IPS-18a (cell line): ENCODE measurements around the gene PARP11.

Source experiments
- H3K27ac ChIP-seq: one replicate; pipeline ENCODE4 v1.5.1; 2013; ENCODE audit warnings: low read length
- H3K27me3 ChIP-seq: one replicate; pipeline ENCODE4 v1.6.1; 2013; ENCODE audit warnings: mild to moderate bottlenecking, low read length; ENCODE audit not compliant: control insufficient read depth, insufficient read depth
- H3K36me3 ChIP-seq: one replicate; pipeline ENCODE4 v1.6.1; 2013; ENCODE audit warnings: low read depth, low read length; ENCODE audit not compliant: control insufficient read depth
- H3K4me1 ChIP-seq: one replicate; pipeline ENCODE4 v1.6.1; 2013; ENCODE audit warnings: low read depth, low read length; ENCODE audit not compliant: control insufficient read depth
- H3K4me3 ChIP-seq: one replicate; pipeline ENCODE4 v1.5.1; 2013; ENCODE audit warnings: low read length
- H3K9ac ChIP-seq: one replicate; pipeline ENCODE4 v1.6.1; 2013; ENCODE audit warnings: mild to moderate bottlenecking, low read length, moderate library complexity
- H3K9me3 ChIP-seq: one replicate; pipeline ENCODE4 v1.6.1; 2013; ENCODE audit warnings: low read depth, low read length; ENCODE audit not compliant: control insufficient read depth

Gene PARP11

GRCh38 chr12:3872800-3873636, at the start of gene PARP11:
PARP11 (minus strand) TSS chr12:3873399; CDS start chr12:3873229, 170 bp downstream.
- Histone ChIP-seq H3K36me3 (no peaks in the 10 kb centered on the region), H3K9ac (peak within 1 kb of the TSS; percentile 85), H3K27me3 (no peaks in the 10 kb centered on the region), H3K4me1 (peaks cover 10% of the 10 kb centered on the region), H3K9me3 (no peaks in the 10 kb centered on the region), H3K27ac (peak within 1 kb of the TSS; percentile 59), H3K4me3 (peak within 1 kb of the TSS; percentile 98)

GRCh38 chr12:3922033-3922432, 48.8 kb upstream of the PARP11 start:
- H3K27ac ChIP-seq: no peak overlapping the region
- H3K9ac ChIP-seq: no peak overlapping the region
- H3K36me3 ChIP-seq: no peaks in the 10 kb centered on the region
- H3K9me3 ChIP-seq: no peaks in the 10 kb centered on the region
- H3K4me3 ChIP-seq: no peak overlapping the region
- H3K27me3 ChIP-seq: peaks cover 5% of the 10 kb centered on the region
- H3K4me1 ChIP-seq: peaks cover 9% of the 10 kb centered on the region

GRCh38 chr12:3921526-3921925, 48.3 kb upstream of the PARP11 start:
- H3K9ac ChIP-seq: no peak overlapping the region
- no peak overlapping the region for H3K4me3 ChIP-seq
- no peaks in the 10 kb centered on the region for H3K9me3 ChIP-seq
- no peaks in the 10 kb centered on the region for H3K36me3 ChIP-seq
- peaks cover 9% of the 10 kb centered on the region for H3K4me1 ChIP-seq
- no peak overlapping the region for H3K27ac ChIP-seq
- peaks cover 5% of the 10 kb centered on the region for H3K27me3 ChIP-seq

GRCh38 chr12:3921151-3921471, 47.9 kb upstream of the PARP11 start:
- Histone ChIP-seq H3K4me3 (no peak overlapping the region), H3K27ac (no peak overlapping the region), H3K36me3 (no peaks in the 10 kb centered on the region), H3K9ac (no peak overlapping the region), H3K9me3 (no peaks in the 10 kb centered on the region), H3K4me1 (peaks cover 9% of the 10 kb centered on the region), H3K27me3 (peaks cover 5% of the 10 kb centered on the region)

- Histone ChIP-seq H3K27me3 (peaks cover 5% of the 10 kb centered on the region), H3K9me3 (no peaks in the 10 kb centered on the region)
Observed at GRCh38 chr12:3920351-3921150, 47.4 kb upstream of the PARP11 start.

GRCh38 chr12:3913278-3913677, 40.1 kb upstream of the PARP11 start:
- Histone ChIP-seq H3K4me1 (peaks cover 12% of the 10 kb centered on the region), H3K27ac (no peak overlapping the region), H3K9ac (no peak overlapping the region), H3K4me3 (peak overlapping the region; percentile 8), H3K36me3 (no peaks in the 10 kb centered on the region), H3K9me3 (peaks cover 4% of the 10 kb centered on the region), H3K27me3 (no peaks in the 10 kb centered on the region)

More at GRCh38 chr12:3920351-3921150, 47.4 kb upstream of the PARP11 start:
- Histone ChIP-seq H3K4me1 (peaks cover 9% of the 10 kb centered on the region), H3K4me3 (no peak overlapping the region), H3K27ac (no peak overlapping the region), H3K36me3 (no peaks in the 10 kb centered on the region), H3K9ac (no peak overlapping the region)

GRCh38 chr12:3912863-3913262, 39.7 kb upstream of the PARP11 start:
- Histone ChIP-seq H3K27ac (no peak overlapping the region), H3K36me3 (no peaks in the 10 kb centered on the region), H3K4me3 (no peak overlapping the region), H3K4me1 (peaks cover 13% of the 10 kb centered on the region), H3K9ac (no peak overlapping the region), H3K27me3 (no peaks in the 10 kb centered on the region), H3K9me3 (peaks cover 4% of the 10 kb centered on the region)

- Histone ChIP-seq H3K36me3 (no peaks in the 10 kb centered on the region), H3K27ac (no peak overlapping the region), H3K9ac (no peak overlapping the region), H3K4me1 (peaks cover 13% of the 10 kb centered on the region), H3K9me3 (peaks cover 4% of the 10 kb centered on the region), H3K27me3 (no peaks in the 10 kb centered on the region), H3K4me3 (no peak overlapping the region)
Observed at GRCh38 chr12:3911409-3911808, 38.2 kb upstream of the PARP11 start.

- H3K36me3 ChIP-seq: no peaks in the 10 kb centered on the region
- no peaks in the 10 kb centered on the region for H3K9me3 ChIP-seq
- no peak overlapping the region for H3K4me3 ChIP-seq
- peaks cover 6% of the 10 kb centered on the region for H3K4me1 ChIP-seq
- H3K27ac ChIP-seq: no peak overlapping the region
- no peak overlapping the region for H3K9ac ChIP-seq
- H3K27me3 ChIP-seq: no peaks in the 10 kb centered on the region
Observed at GRCh38 chr12:3905664-3906063, 32.5 kb upstream of the PARP11 start.

- no peaks in the 10 kb centered on the region for H3K36me3 ChIP-seq
- no peak overlapping the region for H3K9ac ChIP-seq
- no peaks in the 10 kb centered on the region for H3K9me3 ChIP-seq
- H3K27me3 ChIP-seq: no peaks in the 10 kb centered on the region
- H3K27ac ChIP-seq: no peak overlapping the region
- H3K4me1 ChIP-seq: peaks cover 6% of the 10 kb centered on the region
- H3K4me3 ChIP-seq: no peak overlapping the region
Observed at GRCh38 chr12:3904999-3905398, 31.8 kb upstream of the PARP11 start.

GRCh38 chr12:3902921-3903320, 29.7 kb upstream of the PARP11 start:
- Histone ChIP-seq H3K27ac (no peak overlapping the region), H3K9me3 (no peaks in the 10 kb centered on the region), H3K4me1 (no peaks in the 10 kb centered on the region), H3K27me3 (no peaks in the 10 kb centered on the region), H3K36me3 (no peaks in the 10 kb centered on the region), H3K4me3 (no peak overlapping the region), H3K9ac (no peak overlapping the region)
